ENCODE results near the gene AFAP1.

The AFAP1 gene

GRCh38 chr4:7802093-7802726 lies 137.5 kb downstream of the AFAP1 start:
- DNase-seq (ENCODE audit: low spot score): peak; percentile 85

GRCh38 chr4:7801641-7802040 lies 138.0 kb downstream of the AFAP1 start:
- no peak for DNase-seq (ENCODE audit: low spot score)

- no peak for DNase-seq (ENCODE audit: low spot score)
These were observed 138.7 kb downstream of the AFAP1 start for GRCh38 chr4:7801001-7801400.

- no peak for DNase-seq (ENCODE audit: low spot score)
These were observed 139.3 kb downstream of the AFAP1 start for GRCh38 chr4:7800410-7800809.

GRCh38 chr4:7799736-7800135 lies 139.9 kb downstream of the AFAP1 start:
- no peak for DNase-seq (ENCODE audit: low spot score)

- DNase-seq (ENCODE audit: low spot score): no peak
These were observed 140.4 kb downstream of the AFAP1 start for GRCh38 chr4:7799306-7799705.

GRCh38 chr4:7798178-7798995 lies 141.3 kb downstream of the AFAP1 start:
- DNase-seq (ENCODE audit: low spot score): no peak

GRCh38 chr4:7797330-7797729 lies 142.3 kb downstream of the AFAP1 start:
- no peak for DNase-seq (ENCODE audit: low spot score)

- no peak for DNase-seq (ENCODE audit: low spot score)
These were observed 143.7 kb downstream of the AFAP1 start for GRCh38 chr4:7795983-7796382.

- DNase-seq (ENCODE audit: low spot score): no peak
These were observed 146.5 kb downstream of the AFAP1 start for GRCh38 chr4:7793186-7793585.

- DNase-seq (ENCODE audit: low spot score): no peak
These were observed 147.0 kb downstream of the AFAP1 start for GRCh38 chr4:7792616-7793015.

- no peak for DNase-seq (ENCODE audit: low spot score)
These were observed 148.7 kb downstream of the AFAP1 start for GRCh38 chr4:7790999-7791398.

- no peak for DNase-seq (ENCODE audit: low spot score)
These were observed 149.6 kb downstream of the AFAP1 start for GRCh38 chr4:7790023-7790422.

GRCh38 chr4:7788694-7789425 lies 150.8 kb downstream of the AFAP1 start:
- DNase-seq (ENCODE audit: low spot score): no peak

GRCh38 chr4:7788193-7788592 lies 151.5 kb downstream of the AFAP1 start:
- no peak for DNase-seq (ENCODE audit: low spot score)

GRCh38 chr4:7787681-7788141 lies 151.9 kb downstream of the AFAP1 start:
- DNase-seq (ENCODE audit: low spot score): no peak

GRCh38 chr4:7787067-7787466 lies 152.6 kb downstream of the AFAP1 start:
- no peak for DNase-seq (ENCODE audit: low spot score)

- no peak for DNase-seq (ENCODE audit: low spot score)
These were observed 153.1 kb downstream of the AFAP1 start for GRCh38 chr4:7786517-7786916.

GRCh38 chr4:7786040-7786439 lies 153.6 kb downstream of the AFAP1 start:
- no peak for DNase-seq (ENCODE audit: low spot score)

- no peak for DNase-seq (ENCODE audit: low spot score)
These were observed 154.6 kb downstream of the AFAP1 start for GRCh38 chr4:7785017-7785416.

- DNase-seq (ENCODE audit: low spot score): no peak
These were observed 155.4 kb downstream of the AFAP1 start for GRCh38 chr4:7784131-7784870.

- DNase-seq (ENCODE audit: low spot score): no peak
These were observed 156.1 kb downstream of the AFAP1 start for GRCh38 chr4:7783541-7783940.
